ENCODE data around the gene NHERF2.

NHERF2 gene

DNA sequence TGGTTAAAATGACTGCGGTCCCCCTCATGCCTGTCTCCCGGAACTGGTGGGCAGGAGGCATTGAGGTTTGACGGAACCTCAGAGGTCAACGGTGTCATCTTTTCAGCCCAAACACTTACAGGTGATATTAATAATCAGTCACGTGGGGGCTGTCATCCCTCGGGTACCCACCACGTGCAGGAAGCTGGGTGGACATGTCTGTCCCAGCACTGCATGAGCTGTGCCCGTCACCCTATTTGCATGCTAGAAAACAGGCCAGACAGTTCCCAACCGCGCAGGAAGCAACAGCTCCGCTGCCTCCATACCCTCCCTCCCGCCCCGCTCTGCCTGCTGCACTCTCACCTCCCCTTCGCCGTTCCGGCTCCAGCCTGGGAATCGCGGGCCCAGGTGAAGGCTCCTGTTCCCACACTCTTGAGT, 35.6 kb upstream of the NHERF2 start:
- peak; percentile 66 for DNase-seq

DNA sequence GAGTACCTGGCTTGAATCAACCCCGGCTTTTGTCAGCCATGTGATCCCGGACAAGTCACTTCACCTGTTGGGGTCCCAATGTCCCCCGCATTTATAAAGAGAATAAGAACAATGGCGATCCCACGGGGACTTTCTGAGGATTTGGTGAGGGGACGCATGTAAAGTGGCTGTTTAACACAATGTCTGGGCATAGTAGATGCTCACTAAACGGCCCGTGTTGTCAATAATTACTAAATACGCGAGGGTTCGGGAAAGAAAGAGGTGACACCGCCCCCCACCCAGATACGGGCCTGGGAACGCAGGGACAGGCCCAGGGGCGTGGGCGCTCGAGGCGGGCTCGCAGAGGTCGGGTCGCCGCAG, 35.1 kb upstream of the NHERF2 start:
- no peak for DNase-seq

GRCh38 chr16:1991948-1992703, 34.6 kb upstream of the NHERF2 start:
- peak; percentile 99 for DNase-seq

- no peak for DNase-seq
These were observed 33.9 kb upstream of the NHERF2 start for GRCh38 chr16:1992704-1993317.

GRCh38 chr16:1993731-1994131, 33.0 kb upstream of the NHERF2 start:
- DNase-seq = peak; percentile 78

- DNase-seq = no peak
These were observed 29.0 kb upstream of the NHERF2 start for GRCh38 chr16:1997494-1998359.

DNA sequence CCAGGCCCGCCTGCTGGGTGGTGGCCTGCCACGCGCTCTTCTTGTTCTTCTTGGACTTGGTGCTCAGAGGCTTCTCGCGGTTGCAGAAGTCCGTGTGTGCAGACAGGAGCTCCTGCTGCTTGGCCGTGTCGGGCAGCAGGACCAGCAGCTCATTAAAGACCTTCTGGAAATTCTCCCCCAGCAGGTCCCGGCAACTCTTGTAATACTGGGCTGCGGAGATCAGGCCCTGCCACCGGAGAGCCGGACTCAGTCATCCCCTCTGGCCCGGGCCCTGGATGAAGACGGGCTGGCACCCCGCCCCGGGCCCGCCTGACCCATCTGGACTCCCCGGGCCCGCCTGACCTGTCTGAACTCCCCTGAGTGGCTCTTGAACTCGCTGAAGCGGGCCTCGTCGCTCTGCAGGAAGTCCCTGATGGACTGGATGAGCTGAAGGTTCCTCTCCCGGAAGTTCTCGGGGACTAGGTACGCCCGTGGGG, 28.3 kb upstream of the NHERF2 start:
- DNase-seq = no peak

DNA sequence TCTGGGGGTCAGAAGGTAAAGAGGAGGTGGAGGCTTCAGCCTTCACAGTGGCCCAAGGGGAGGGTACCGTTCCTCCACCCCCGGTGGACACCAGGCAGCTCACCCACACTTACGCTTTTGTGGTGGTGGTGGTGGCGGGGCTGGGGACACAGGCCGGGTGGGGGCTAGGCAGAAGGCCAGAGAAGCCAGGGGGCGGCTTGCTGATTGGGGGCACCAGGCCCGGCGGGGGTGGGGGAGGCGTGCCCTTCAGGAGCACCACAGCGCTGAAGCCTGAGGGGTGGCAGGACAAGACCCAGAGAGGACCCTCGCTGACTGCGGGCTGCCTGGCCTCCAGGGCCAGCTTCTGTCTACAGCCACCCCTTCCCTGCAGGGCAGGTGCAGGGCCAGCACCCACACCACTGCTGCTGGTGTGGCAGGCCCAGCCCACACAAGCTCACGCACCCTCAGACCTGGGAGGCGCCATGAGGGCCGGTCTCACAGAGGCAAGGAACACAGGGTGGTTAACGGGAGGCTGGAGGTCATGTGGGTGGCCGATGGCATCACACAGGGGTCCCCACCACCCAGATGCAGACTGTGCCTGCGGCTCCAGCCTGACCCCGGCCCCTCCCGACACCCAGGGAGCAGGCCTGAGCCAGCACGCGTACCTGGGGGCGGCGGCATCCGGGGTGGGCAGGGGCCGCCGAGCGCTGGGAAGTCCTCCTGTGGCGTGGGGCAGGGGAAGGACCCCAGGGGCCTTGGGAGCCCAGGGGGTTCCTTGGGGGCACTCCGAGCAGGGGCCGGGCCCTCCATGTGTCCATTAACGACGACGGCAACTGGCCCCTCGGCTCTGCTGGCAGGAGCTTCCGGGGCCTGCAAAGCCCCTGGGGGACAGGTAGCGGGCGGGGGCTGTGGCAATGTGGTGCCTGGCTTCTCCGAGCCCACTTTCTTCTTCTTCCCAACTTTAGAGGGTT, 27.6 kb upstream of the NHERF2 start:
- DNase-seq = no peak

GRCh38 chr16:1999866-2000514, 26.7 kb upstream of the NHERF2 start:
- no peak for DNase-seq

- DNase-seq = no peak
These were observed 25.7 kb upstream of the NHERF2 start for GRCh38 chr16:2001035-2001434.

- DNase-seq = no peak
These were observed 25.0 kb upstream of the NHERF2 start for GRCh38 chr16:2001456-2002355.

GRCh38 chr16:2002406-2003230, 24.1 kb upstream of the NHERF2 start:
- DNase-seq = no peak

GRCh38 chr16:2003231-2003826, 23.4 kb upstream of the NHERF2 start:
- DNase-seq = no peak

DNA sequence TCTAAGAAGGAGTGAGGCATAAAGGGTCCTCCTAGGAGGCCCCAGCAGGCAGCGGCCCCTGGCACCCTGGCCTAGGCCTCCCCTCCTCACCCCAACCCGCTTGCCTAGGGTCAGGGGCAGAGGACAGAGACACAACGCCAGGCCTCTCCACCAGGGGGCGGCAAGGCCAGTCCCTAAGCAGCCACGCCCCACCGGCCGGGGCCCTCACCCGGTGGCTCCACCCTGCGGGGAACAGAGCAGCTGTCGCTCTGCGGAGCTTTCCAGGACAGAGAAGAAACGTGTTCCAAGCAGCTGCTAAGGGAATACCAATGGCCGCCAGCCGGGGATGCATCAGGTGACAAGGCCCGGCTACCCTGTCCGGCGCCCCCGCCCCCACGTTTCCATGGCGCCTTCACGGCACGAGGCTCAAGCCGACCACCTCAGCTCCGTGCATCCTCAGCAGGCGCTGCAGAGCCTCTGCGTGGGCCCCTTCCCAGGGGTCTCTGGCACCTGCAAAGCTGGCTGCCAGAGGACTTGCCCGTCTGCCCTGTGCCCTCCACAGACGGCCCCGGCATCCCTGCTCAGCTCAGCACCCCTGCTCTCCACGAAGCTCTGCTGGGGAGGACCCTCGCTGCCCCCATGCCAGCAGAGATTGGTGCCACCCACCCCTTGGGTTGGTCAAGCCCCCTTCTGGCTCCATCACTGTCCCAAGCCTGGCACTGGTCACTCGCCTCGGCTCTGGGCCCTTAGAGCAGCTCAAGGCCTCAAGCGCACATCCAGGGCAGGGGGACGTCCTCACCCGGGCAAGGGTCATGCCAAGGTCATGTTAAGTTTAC, 22.7 kb upstream of the NHERF2 start:
- peak; percentile 93 for DNase-seq

- DNase-seq = no peak
These were observed 21.7 kb upstream of the NHERF2 start for GRCh38 chr16:2004795-2005517.

GRCh38 chr16:2005646-2006045, 21.1 kb upstream of the NHERF2 start:
- no peak for DNase-seq

- DNase-seq = no peak
These were observed 20.4 kb upstream of the NHERF2 start for GRCh38 chr16:2006317-2006716.

Measured in activated CD4-positive, alpha-beta T cell treated with anti-CD3 and anti-CD28 coated beads, Interleukin-10, Interleukin-2, amounts not matched to agents 100 ng/mL and 50 ng/mL, durations not matched to agents 16 hours and 8 hours (primary cell).